NCI-H2196 (cell line): ENCODE data around the gene TTC13.

Experiments
- DNase-seq: peaks from one replicate; lab custom pipeline; 2025; ENCODE audit not compliant: unreplicated experiment; lab: John Stamatoyannopoulos, UW

TTC13 gene

DNA sequence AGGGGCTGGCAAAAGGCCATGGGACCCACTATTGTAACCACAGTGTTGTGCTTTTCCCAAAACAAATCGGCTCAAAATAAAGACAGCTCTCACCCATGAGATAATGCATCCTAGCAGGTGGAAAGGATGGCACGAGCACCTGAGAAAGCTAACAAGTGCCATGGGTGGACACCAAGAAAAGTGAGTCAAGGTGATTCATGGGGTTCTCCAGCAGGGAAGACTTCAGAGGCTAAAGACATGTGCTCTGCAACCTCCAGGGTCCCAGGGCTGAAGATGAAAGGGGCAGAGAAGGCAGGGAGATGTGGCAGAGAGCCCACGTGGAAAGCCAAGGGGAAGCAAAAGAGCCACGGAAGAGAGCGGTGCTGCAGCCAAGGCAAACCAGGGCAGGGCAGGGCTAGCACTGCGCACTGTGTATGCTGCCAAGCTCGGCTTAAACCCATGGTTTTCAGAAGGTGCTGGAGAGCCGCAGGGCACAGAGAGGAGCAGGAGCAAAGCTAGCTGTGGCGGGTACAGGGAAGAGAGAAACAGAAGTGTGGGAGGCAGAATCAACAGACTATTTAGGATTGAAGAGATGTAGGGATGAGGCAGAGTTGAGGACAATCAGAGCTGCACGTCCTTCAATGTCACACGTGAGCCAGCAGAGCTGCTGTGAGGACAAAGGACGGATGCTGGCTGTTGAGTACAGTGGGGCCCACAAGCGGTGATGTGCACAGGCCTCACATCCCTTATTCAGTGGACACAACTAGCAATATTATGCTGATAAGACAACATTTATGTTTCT lies 68.5 kb downstream of the TTC13 start:
- no peak for DNase-seq

DNA sequence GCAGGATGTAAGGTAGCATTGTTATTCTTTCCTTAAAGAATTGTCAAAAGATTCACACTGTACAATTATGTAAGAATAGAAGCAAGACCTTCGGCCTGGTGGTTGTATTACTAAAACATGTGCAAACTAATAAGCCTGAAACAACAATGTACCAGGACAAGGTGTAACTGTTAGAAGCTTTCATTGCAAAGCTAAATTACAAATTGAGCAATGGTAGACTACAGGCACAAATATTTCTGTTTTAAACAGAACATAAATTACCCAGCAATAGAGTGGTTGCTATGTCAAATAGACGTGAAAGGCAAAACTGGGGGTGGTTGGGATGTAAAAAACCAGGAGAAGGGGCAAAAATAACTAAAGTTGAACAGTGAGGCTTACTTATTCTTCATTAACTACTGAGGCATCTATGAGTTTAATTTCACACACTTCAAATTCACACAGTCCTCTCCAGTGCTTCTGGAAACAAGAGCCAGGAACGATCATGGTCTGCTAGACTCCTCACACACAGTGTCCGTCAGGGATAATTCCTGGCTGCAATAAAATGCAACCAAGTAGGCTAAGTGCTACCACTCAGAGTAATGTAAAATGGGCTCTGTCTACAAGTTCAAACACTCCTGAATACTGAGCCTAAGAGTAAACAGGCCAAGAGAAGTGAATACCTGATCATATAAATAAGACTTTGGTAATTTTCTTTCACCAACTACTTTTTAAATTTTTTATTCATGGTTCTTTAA lies 71.0 kb downstream of the TTC13 start:
- DNase-seq = no peak

DNA sequence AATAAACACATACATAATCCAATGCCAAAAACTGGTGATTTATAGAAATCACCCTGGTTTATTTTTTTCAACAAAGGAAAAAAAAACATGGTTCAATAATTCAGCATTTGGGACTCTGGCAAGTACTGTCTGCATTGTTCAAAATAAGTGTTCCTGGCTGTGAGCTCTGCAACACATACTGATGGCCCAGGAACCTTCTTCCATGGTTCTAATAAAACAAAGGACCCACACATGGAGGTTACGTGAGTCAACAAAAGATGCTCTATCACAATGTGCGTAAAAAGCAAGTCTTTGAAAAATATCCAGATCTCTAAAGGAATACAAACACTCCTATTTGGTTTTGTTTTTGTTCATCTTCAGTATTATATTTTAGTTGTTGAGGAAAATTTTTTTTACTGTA lies 72.4 kb downstream of the TTC13 start:
- DNase-seq = no peak

DNA sequence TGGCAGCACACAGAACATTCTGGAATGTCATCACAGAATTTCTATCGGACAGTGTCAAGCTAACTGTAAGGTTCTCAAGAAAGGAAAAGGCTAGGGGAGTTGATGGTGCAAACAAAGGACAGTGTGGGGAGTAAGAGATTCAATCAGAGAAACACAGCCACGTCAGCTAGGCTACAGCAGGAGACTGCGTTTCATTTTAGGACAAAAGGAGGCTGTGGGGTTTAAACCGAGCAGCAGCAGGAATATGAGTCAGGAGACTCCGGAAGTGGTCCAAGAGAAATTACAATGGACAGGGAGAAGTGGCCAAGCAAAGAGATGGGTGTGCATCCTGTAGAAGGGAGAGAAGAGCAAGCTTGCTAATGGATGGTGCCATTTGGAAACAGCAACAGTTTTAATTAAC lies 72.9 kb downstream of the TTC13 start:
- no peak for DNase-seq

DNA sequence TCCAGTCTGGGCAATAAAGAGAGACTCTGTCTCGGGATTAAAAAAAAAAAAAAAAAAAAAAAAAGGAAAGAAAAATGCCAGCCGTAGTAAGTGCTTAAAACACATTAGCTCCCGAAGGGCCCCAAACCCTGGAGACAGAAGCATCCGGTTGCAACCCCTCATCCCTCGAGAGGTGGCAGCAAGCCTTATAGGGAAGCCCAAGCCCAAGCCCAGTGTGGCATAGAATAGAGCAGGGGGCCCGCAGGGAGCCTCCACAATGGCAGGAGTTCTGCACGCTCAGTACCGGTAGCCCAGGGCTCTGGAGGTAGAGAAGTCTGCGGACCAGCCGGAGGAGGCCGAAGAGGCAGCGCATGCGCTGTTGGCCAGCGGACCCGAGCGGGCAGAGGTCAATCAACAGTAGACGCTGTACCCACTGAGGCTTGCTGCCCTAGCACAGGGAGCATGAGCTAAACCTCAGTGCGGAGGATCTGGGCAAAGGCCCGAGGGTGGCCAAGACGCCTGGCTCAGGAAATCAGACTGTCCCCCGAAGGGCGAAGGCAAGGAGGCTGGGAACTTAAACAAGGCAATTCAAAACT lies 76.2 kb downstream of the TTC13 start:
- no peak for DNase-seq

DNA sequence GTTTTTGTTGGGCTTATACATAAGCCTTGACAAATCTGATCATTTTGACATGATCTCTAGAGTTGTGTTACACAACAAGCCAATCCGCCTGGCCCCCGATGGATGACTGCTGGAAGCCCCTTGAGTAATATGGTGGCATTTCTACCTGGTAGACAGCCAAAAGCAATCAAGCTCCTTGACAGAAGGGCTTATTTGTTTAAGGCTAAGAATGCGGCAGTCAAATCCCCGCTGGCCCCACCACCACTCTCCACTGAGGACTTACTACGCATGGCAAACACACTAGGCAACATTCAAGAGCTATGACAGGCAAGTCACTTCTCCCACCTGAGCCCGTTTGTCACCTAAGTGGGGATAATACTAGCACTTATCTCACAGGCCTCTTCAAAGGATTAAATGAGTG lies 77.0 kb downstream of the TTC13 start:
- no peak for DNase-seq

DNA sequence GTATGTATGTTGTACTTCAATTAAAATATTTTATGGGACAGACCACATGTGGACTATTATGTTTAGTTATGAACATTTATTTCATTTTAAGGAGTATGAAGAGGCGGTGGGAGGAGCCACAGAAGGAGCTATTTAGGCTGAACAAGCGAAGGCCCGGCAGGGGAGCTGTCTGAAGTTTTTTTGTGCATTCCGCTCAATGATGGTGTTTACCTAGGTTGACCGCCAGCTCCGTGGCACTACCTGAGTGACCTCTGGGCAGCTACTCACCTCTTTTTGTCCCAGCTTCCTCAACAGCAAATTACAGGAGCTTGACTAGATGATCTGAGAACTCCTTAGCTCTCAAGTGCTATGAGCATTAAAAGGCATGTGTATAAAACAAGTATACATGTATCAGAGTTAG lies 77.7 kb downstream of the TTC13 start:
- no peak for DNase-seq

DNA sequence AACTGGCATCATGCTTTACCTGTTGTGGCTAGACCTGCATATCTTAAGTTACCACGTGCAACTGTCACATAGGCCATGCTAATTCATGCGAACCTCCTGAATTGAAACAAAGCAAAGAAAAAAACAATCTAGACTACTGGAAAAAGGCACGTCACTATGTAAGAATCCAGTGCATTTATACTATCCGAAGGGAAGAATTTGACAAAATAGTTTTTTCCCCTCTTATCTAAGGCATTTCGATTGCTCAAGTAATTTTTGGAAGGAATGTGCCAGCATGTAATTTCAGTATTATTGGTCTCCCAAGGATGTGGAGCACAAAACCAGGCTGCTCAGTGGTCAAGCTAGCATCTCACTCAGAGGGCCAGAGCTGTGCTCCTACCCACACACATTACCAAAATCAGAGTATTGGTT lies 78.8 kb downstream of the TTC13 start:
- no peak for DNase-seq

DNA sequence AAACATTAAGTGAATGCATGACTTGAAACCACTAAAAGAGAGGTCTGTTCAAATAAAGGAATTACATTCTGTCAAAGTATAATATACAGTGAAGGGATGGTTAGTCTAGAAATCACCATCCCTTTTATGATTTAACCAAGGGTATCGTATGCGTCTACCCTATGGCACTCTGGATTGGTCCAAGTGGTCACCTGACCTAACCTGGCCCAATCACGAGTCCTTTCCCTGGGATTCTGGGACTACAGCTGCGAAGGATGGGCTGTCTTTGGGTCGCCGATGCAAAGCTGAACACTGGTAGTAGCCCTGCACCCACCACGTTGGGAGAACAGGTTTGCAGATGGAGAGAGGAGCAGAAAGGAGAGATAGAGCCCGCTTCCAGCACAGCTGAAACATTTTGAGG lies 79.9 kb downstream of the TTC13 start:
- no peak for DNase-seq

DNA sequence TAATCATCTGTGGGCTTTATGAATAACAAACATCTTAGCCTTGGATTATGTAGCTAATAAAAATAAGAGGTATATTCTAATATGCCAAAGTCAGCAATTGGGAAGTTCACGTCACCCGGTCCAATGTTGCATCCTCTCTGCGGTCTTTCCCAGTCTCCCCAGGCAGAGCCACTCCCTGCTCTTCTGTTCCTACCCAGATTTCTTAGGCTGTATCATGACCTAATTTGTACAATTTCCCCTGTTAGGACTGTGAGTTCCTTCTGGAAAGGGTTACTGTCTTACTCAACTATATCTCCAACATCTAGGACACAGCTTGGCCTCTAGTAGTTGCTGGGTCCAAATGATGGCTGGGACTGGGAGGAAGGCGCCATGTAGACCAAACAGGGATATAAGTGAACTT lies 80.5 kb downstream of the TTC13 start:
- DNase-seq = no peak

DNA sequence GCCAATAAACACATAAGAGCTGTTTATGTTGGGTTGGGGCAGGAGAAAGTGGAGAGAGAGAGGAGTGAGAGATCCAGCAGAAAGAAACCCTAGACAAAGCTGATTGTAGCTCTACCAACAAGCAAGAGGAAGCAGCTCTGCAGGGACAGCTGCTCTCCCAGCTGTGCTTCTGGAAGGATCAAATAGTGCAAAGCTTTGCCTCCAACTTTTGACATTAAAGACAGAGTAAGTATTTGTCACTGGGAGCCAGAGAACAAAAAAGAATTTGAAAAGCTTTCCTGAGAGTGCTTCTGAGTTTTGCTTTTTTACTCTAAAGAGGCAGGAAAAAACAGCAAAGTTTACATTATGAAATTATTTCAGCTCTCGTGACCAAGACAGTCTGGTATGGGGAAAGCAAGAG lies 81.9 kb downstream of the TTC13 start:
- DNase-seq = no peak

DNA sequence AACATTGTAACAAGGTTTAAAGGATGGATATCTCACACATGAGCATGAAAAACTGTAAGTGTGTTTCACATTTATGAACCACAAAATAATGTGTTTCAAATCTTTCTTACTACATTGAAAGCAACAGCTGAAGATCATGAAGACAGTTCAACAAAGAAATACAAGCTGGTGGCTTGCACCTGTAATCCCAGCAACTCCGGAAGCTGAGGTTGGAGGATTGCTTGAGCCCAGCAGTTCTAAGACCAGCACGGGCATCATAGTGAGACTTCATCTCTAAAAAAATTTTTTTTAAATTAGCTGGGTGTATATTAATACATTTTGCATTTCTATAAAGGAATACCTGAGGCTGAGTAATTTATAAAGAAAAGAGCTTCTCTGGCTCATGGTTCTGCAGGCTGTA lies 83.2 kb downstream of the TTC13 start:
- DNase-seq = no peak

DNA sequence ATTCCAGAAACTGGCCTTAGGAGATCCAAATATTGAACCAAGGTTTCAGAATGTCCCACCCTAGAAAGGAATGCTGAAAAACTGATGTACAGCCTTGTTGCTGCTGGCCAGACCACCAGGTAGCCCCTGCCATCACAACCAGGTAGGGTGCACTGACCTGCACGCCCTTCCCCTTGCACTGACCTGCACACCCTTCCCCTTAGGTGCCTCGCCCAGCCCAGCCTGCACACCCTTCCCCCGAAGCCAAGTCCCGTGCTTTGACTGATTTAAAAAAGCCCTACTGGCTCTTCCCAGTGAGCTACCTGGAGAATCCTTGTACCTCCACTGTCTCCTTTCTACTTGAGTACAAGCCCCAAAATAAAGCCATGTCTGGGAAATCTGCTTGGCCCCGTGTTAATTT lies 84.0 kb downstream of the TTC13 start:
- no peak for DNase-seq

DNA sequence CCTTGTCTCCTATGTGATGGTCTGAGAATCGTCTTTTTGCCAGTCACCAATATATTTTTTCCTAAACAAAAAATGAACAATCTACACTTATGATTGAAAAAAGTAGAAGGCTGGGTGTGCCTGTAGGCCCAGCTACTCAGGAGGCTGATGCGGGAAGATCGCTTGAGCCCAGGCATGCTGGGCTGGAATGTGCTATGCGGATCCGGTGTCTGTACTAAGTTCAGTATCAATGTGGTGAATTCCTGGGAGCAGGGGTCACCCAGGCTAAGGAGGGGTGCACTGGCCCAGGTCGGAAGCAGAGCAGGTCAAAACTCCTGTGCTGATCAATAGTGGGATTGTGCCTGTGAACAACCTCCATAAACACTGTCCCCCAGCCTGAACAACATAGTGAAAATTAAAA lies 84.6 kb downstream of the TTC13 start:
- no peak for DNase-seq

DNA sequence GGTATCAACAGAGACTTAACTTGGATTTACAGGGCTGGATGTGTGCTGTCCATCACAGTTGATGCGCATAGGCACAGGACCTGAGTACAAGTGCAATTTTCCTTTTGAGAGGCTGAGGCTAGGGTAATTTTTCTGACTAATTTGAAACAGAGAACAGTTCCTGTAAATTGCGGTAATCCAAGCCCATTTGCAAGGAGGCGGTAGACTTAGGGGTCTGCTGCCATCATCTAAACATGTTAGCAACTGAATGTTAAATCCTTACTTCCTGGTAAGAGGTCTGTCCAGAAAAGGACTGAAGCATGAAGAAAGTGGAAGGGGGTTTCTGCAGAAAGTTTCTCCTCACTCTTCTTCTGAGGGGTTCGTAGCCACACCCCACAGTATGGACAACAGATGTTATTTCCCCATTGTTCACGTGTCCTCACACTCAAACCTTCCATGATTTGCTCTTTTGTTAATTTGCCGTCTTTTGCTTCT lies 86.6 kb downstream of the TTC13 start:
- DNase-seq = no peak

DNA sequence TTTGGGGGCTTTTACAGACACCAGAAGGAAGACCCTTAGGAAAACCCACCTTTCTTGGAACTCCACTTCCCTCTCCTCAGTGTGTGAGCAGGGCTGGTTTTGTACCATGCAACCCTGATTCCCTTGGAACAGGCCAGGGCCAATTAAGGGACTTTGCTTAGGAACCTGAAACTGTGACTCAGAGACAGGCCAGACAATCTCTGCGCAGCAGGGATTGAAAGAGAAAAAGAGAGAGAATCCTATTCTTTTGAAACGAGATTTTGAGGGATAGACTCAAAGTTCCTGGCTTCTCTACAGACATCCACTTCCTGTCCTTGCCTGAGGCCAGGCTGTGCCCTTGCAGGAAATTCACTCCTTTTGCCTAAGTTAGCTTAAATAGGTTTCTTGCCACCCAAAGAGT lies 87.2 kb downstream of the TTC13 start:
- no peak for DNase-seq

DNA sequence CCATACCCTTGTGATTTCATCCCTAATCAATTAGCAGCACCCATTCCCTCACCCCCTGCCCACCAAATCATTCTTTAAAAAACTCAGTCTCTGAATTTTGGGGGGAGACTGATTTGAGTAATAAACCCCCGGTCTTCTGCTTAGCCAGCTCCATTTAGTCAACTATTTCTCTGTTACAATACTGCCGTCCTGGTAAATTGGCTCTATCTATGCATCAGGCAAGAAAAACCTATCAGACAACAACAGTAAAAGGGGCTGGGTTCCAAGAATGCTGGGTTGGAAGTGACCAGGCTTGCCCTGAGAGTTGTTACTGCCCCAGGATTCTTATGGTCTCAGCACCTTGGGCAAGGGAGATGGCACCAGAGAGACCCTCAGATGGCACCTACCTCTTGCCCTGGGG lies 94.0 kb downstream of the TTC13 start:
- DNase-seq = no peak

DNA sequence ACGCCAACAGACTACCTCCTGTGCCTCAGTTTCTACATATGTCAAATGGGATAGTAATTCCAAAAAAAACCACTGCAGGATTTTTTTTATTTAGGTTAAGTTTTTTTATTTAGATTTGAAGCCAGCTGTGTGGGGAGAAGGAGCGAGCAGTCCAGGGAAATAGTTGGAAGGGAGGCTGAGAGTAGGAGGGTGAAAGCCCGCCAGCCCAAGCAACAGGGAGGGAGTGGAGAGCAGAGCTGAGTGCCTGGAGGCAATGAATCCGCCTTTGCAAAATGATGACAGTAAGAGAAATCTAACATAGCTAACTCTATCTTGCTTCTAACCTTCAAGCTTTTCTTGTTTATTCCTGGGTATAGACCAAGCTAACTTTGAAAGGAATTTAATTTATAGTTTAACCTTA lies 94.7 kb downstream of the TTC13 start:
- DNase-seq = no peak

DNA sequence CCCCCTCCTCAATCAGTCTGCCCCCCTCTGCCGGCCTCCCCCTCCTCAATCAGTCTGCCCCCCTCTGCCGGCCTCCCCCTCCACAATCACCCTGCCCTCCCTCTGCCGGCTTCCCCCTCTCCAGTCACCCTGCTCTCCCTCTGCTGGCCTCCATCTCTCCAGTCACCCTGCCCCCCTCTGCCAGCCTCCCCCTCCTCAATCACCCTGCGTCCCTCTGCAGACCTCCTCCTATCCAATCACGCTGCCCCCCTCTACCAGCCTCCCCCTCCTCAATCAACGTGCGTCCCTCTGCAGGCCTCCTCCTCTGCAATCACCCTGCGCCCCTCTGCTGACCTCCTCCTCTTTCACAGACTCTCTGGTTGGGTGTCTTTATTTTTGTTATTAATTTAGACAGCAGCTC lies 98.9 kb downstream of the TTC13 start:
- no peak for DNase-seq

DNA sequence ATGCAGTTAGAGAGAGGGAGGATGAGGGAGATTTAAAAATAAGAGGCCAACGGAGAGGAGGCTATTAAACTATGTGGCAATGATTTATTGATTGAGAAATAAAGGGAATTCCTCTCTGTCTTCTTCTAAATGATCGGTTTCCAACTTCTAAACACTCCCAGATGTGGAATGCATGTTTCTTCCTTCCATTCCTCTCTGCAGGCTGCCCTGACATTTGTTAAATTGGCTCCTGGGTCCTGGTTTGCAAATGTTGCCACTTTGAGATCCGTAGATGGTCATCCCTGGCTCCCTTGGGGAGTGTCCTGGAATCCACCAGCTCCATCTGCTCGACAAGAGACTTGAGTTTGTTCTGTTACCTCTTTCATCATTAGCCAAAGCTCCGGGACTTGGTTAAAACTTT lies 100.1 kb downstream of the TTC13 start:
- no peak for DNase-seq

DNA sequence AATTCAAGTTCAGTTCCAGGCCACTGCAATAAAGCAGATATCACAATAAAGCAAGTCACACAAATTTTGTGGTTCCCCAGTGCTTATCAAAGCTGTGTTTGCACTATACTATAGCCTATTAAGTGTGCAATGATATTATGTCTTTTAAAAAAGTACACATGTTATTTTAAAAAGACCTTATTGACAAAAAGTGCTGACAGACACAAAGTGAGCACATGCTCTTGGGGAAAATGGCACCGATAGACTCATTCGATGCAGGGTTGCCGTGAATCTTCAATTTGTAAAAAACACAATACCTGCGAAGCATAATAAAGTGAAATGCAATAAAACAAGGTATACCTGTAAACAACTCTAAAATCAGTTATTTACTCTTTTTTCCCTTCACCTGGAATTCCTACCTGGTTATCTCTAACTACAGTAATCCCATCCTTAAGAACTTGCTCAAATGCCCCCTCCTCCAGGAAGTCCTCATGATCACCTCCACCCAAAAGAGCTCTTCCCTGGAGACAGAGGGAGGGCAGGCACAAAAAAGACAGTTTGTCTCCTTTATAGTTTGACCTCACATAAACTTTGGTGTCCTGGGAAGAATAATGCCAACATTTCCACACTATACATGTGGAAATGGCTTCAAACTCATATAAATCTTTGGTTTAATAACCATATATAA lies 100.6 kb downstream of the TTC13 start:
- no peak for DNase-seq
